GM12878 (cell line): ENCODE data around the gene AP5B1.

Experiments
- CBX3 ChIP-seq: fragments of 200-600 bp; sonication (generic); IDR thresholded peaks from 2 replicates; pipeline ENCODE4 v1.6.1; 2016; ENCODE audit warnings: low read depth, borderline replicate concordance
- CTCF ChIP-seq, 3 experiments: IDR thresholded peaks in 2 of 3; conservative IDR thresholded peaks in 1 of 3; 2 replicates each; pipeline ENCODE4 v1.5.1; 2011; ENCODE audit warnings: low read depth in 3 of 3, low read length in 3 of 3, mild to moderate bottlenecking in 3 of 3, control low read depth in 2 of 3, moderate library complexity in 2 of 3, inconsistent platforms in 1 of 3, mixed read lengths in 1 of 3; ENCODE audit not compliant: control insufficient read depth in 2 of 3, insufficient read depth in 1 of 3; ENCODE audit errors: extremely low read depth in 1 of 3
- MEF2B ChIP-seq: fragments of 450-650 bp; IDR thresholded peaks from 2 replicates; pipeline ENCODE4 v1.6.1; 2018; ENCODE audit warnings: mild to moderate bottlenecking, moderate library complexity; ENCODE audit not compliant: partially characterized antibody, poor library complexity, severe bottlenecking
- POLR2AphosphoS5 ChIP-seq: IDR thresholded peaks from 2 replicates; pipeline ENCODE4 v1.6.1; 2011; ENCODE audit warnings: mild to moderate bottlenecking, low read length, inconsistent platforms
- SP1 ChIP-seq: IDR thresholded peaks from one replicate; pipeline ENCODE4 v1.6.1; 2011; ENCODE audit warnings: low read depth, low read length
- TAF1 ChIP-seq: IDR thresholded peaks from 2 replicates; pipeline ENCODE4 v1.6.1; 2011; ENCODE audit warnings: mild to moderate bottlenecking, low read depth, low read length, borderline replicate concordance
- TARDBP ChIP-seq: IDR thresholded peaks from 2 replicates; pipeline ENCODE4 v1.6.1; 2016; ENCODE audit warnings: borderline replicate concordance
- ZNF592 ChIP-seq: fragments of 450-650 bp; IDR thresholded peaks from 2 replicates; pipeline ENCODE4 v1.6.1; 2017; ENCODE audit warnings: mild to moderate bottlenecking, moderate library complexity
- TF ChIP-seq, protein P1 (sequence below): IDR thresholded peaks from 2 replicates; pipeline ENCODE4 v1.6.1; 2011; ENCODE audit warnings: borderline replicate concordance, low read depth, mild to moderate bottlenecking, moderate library complexity, mixed read lengths, low read length; ENCODE audit not compliant: insufficient read depth; ENCODE audit errors: extremely low read length
- TF ChIP-seq, protein P2 (sequence below): fragments of 450-650 bp; IDR thresholded peaks from 2 replicates; pipeline ENCODE4 v1.6.1; 2017; ENCODE audit warnings: mild to moderate bottlenecking
- TF ChIP-seq, protein P3 (sequence below): IDR thresholded peaks from 2 replicates; pipeline ENCODE4 v1.6.1; 2011; ENCODE audit warnings: low read depth, low read length, improper control_type of control experiment, borderline replicate concordance
- TF ChIP-seq, protein P4 (sequence below): fragments of 450-650 bp; IDR thresholded peaks from 2 replicates; pipeline ENCODE4 v1.6.1; 2017; ENCODE audit warnings: mild to moderate bottlenecking, moderate library complexity

GRCh38 chr11:65730461-65730860 is 50.3 kb downstream of the AP5B1 start:
- TF ChIP-seq SP1 = no peak
- TF ChIP-seq, protein P1, sequence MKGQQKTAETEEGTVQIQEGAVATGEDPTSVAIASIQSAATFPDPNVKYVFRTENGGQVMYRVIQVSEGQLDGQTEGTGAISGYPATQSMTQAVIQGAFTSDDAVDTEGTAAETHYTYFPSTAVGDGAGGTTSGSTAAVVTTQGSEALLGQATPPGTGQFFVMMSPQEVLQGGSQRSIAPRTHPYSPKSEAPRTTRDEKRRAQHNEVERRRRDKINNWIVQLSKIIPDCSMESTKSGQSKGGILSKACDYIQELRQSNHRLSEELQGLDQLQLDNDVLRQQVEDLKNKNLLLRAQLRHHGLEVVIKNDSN = no peak
- TF ChIP-seq POLR2AphosphoS5 = no peak
- no peak for TF ChIP-seq CBX3
- TF ChIP-seq, protein P2, sequence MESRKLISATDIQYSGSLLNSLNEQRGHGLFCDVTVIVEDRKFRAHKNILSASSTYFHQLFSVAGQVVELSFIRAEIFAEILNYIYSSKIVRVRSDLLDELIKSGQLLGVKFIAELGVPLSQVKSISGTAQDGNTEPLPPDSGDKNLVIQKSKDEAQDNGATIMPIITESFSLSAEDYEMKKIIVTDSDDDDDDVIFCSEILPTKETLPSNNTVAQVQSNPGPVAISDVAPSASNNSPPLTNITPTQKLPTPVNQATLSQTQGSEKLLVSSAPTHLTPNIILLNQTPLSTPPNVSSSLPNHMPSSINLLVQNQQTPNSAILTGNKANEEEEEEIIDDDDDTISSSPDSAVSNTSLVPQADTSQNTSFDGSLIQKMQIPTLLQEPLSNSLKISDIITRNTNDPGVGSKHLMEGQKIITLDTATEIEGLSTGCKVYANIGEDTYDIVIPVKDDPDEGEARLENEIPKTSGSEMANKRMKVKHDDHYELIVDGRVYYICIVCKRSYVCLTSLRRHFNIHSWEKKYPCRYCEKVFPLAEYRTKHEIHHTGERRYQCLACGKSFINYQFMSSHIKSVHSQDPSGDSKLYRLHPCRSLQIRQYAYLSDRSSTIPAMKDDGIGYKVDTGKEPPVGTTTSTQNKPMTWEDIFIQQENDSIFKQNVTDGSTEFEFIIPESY = no peak
- TF ChIP-seq CTCF (IDR thresholded peaks at IDR 0.05 in 2 of 3, conservative IDR thresholded peaks at IDR 0.05 in 1 of 3; ENCODE audit: control insufficient read depth in 2 of 3, extremely low read depth in 1 of 3, insufficient read depth in 1 of 3, low read depth in 3 of 3, low read length in 3 of 3) = no peak
- no peak for TF ChIP-seq ZNF592
- TF ChIP-seq, protein P3, sequence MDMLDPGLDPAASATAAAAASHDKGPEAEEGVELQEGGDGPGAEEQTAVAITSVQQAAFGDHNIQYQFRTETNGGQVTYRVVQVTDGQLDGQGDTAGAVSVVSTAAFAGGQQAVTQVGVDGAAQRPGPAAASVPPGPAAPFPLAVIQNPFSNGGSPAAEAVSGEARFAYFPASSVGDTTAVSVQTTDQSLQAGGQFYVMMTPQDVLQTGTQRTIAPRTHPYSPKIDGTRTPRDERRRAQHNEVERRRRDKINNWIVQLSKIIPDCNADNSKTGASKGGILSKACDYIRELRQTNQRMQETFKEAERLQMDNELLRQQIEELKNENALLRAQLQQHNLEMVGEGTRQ = no peak
- TF ChIP-seq MEF2B = no peak
- no peak for TF ChIP-seq TARDBP
- TF ChIP-seq TAF1 = no peak
- TF ChIP-seq, protein P4, sequence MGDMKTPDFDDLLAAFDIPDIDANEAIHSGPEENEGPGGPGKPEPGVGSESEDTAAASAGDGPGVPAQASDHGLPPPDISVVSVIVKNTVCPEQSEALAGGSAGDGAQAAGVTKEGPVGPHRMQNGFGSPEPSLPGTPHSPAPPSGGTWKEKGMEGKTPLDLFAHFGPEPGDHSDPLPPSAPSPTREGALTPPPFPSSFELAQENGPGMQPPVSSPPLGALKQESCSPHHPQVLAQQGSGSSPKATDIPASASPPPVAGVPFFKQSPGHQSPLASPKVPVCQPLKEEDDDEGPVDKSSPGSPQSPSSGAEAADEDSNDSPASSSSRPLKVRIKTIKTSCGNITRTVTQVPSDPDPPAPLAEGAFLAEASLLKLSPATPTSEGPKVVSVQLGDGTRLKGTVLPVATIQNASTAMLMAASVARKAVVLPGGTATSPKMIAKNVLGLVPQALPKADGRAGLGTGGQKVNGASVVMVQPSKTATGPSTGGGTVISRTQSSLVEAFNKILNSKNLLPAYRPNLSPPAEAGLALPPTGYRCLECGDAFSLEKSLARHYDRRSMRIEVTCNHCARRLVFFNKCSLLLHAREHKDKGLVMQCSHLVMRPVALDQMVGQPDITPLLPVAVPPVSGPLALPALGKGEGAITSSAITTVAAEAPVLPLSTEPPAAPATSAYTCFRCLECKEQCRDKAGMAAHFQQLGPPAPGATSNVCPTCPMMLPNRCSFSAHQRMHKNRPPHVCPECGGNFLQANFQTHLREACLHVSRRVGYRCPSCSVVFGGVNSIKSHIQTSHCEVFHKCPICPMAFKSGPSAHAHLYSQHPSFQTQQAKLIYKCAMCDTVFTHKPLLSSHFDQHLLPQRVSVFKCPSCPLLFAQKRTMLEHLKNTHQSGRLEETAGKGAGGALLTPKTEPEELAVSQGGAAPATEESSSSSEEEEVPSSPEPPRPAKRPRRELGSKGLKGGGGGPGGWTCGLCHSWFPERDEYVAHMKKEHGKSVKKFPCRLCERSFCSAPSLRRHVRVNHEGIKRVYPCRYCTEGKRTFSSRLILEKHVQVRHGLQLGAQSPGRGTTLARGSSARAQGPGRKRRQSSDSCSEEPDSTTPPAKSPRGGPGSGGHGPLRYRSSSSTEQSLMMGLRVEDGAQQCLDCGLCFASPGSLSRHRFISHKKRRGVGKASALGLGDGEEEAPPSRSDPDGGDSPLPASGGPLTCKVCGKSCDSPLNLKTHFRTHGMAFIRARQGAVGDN = no peak
